ENCODE results near the gene RPS27L. TPM values are rescaled to one million over a fixed set of nuclear protein-coding genes. Genes with fewer than 3 reads are reported as not detected.
A peak's percentile ranks its signal among the peaks of the same experiment; 100 is the strongest.

The RPS27L gene
- total RNA-seq, 3 donors from 2014 or later: 121 to 200 (median 152) TPM

- DNase-seq (ENCODE audit: low spot score in 2 of 2): no peak
- intact Hi-C loops (cut with DNase I; ENCODE audit: low total_unique reads): no loop called here
- TF ChIP-seq CTCF (IDR thresholded peaks at IDR 0.05) (no peak), POLR2A (IDR thresholded peaks at IDR 0.05) (no peak)
- H3K9me3 ChIP-seq: no peaks in the 10 kb centered on the region
- no peaks in the 10 kb centered on the region for H3K27me3 ChIP-seq
- no peak overlapping the region for H3K4me3 ChIP-seq
- no peak overlapping the region for H3K27ac ChIP-seq
- no peaks in the 10 kb centered on the region for H3K36me3 ChIP-seq
- H3K4me1 ChIP-seq: peaks cover 0 to 4% of the 10 kb centered on the region in 2 donors
These were observed 41.3 kb upstream of the RPS27L start for GRCh38 chr15:63198371-63199250.

DNA sequence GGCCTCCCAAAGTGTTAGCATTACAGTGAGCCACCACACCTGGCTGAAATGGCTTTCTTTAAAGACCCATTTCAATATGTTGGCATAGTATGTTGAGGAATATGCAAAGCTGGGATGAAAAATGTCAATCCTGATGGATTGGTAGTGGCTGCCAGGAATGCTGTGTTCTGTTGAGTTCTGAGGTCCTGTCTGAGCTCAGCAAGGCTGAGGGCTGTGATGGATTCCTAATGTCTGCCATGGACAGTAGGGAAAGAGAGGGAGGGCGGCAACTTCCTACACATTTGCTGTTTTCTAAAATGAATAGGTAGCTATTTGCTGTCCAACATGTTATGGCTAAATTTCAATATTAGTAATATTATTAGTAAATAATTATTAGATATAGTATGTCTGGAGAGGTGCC lies 40.3 kb upstream of the RPS27L start:
- Histone ChIP-seq H3K4me3 (no peak overlapping the region), H3K36me3 (no peaks in the 10 kb centered on the region), H3K27ac (no peak overlapping the region), H3K4me1 (peaks cover 0 to 4% of the 10 kb centered on the region in 2 donors), H3K9me3 (no peaks in the 10 kb centered on the region), H3K27me3 (no peaks in the 10 kb centered on the region)
- intact Hi-C loops (cut with DNase I; ENCODE audit: low total_unique reads): no loop called here
- DNase-seq (ENCODE audit: low spot score in 2 of 2): no peak
- TF ChIP-seq POLR2AphosphoS5 (IDR thresholded peaks at IDR 0.05) (no peak), CTCF (IDR thresholded peaks at IDR 0.05) (no peak), POLR2A (IDR thresholded peaks at IDR 0.05) (no peak)

- Histone ChIP-seq H3K27ac (no peak overlapping the region), H3K4me3 (no peak overlapping the region), H3K36me3 (no peaks in the 10 kb centered on the region), H3K9me3 (no peaks in the 10 kb centered on the region), H3K27me3 (no peaks in the 10 kb centered on the region), H3K4me1 (peaks cover 0 to 4% of the 10 kb centered on the region in 2 donors)
- intact Hi-C loops (cut with DNase I; ENCODE audit: low total_unique reads): no loop called here
- DNase-seq (ENCODE audit: low spot score in 2 of 2): no peak
- no peak for TF ChIP-seq POLR2AphosphoS5 (IDR thresholded peaks at IDR 0.05)
- no peak for TF ChIP-seq POLR2A (IDR thresholded peaks at IDR 0.05)
- no peak for TF ChIP-seq CTCF (IDR thresholded peaks at IDR 0.05)
These were observed 39.6 kb upstream of the RPS27L start for GRCh38 chr15:63196842-63197241.

- H3K27me3 ChIP-seq: no peaks in the 10 kb centered on the region
- H3K36me3 ChIP-seq: no peaks in the 10 kb centered on the region
- intact Hi-C loops (cut with DNase I; ENCODE audit: low total_unique reads): no loop called here
- no peak overlapping the region for H3K4me3 ChIP-seq
- no peaks in the 10 kb centered on the region for H3K9me3 ChIP-seq
- DNase-seq (ENCODE audit: low spot score in 2 of 2): no peak
- TF ChIP-seq POLR2AphosphoS5 (IDR thresholded peaks at IDR 0.05) (no peak), CTCF (IDR thresholded peaks at IDR 0.05) (no peak), POLR2A (IDR thresholded peaks at IDR 0.05) (no peak)
- H3K27ac ChIP-seq: peak overlapping the region in 1 of 2 donors; percentile 35
- H3K4me1 ChIP-seq: peaks cover 0 to 4% of the 10 kb centered on the region in 2 donors
These were observed 38.3 kb upstream of the RPS27L start for GRCh38 chr15:63195569-63196015.

- Histone ChIP-seq H3K27ac (peak overlapping the region in 1 of 2 donors; percentile 35), H3K36me3 (no peaks in the 10 kb centered on the region), H3K27me3 (no peaks in the 10 kb centered on the region), H3K9me3 (no peaks in the 10 kb centered on the region), H3K4me3 (no peak overlapping the region), H3K4me1 (peaks cover 0 to 4% of the 10 kb centered on the region in 2 donors)
- TF ChIP-seq POLR2AphosphoS5 (IDR thresholded peaks at IDR 0.05) (no peak), CTCF (IDR thresholded peaks at IDR 0.05) (no peak), POLR2A (IDR thresholded peaks at IDR 0.05) (no peak)
- no peak for DNase-seq (ENCODE audit: low spot score in 2 of 2)
- intact Hi-C loops (cut with DNase I; ENCODE audit: low total_unique reads): no loop called here
These were observed 37.7 kb upstream of the RPS27L start for GRCh38 chr15:63194880-63195568.
